HL-60 (cell line): Measurements from ENCODE around the gene STAC2.

Source experiments
- CTCF ChIP-seq: IDR thresholded peaks from one replicate; pipeline ENCODE4 v1.5.1; 2011; ENCODE audit warnings: low read length, control low read depth, inconsistent platforms; ENCODE audit not compliant: insufficient read depth
- GABPA ChIP-seq: IDR thresholded peaks from 2 replicates; pipeline ENCODE4 v1.6.1; 2012; ENCODE audit warnings: low read depth
- POLR2AphosphoS5 ChIP-seq: IDR thresholded peaks from 2 replicates; pipeline ENCODE4 v1.6.1; 2012; ENCODE audit warnings: low read depth

GRCh38 chr17:39194985-39195524, 30.7 kb downstream of the STAC2 start:
- TF ChIP-seq CTCF, result no peak
- no peak for TF ChIP-seq POLR2AphosphoS5
- no peak for TF ChIP-seq GABPA
